HT1080 (cell line): ENCODE data around the gene MKNK1. TPM values are rescaled to one million over a fixed set of nuclear protein-coding genes. Genes with fewer than 3 reads are reported as not detected.

ENCODE experiments used
- DNase-seq: peaks from one replicate; pipeline ENCODE4 v3.0.0-alpha.2; 2015; ENCODE audit warnings: low read depth
- total RNA-seq: library from RNA; depleted of rRNA; stranded (reverse); fragments of >200 nt; shearing (Covaris generic); gene quantifications from 2 replicates; pipeline ENCODE4 v1.2.3, GENCODE V29; 2014

The MKNK1 gene
- total RNA-seq, 1 experiment from 2014 or later, result 16.9 TPM

DNA sequence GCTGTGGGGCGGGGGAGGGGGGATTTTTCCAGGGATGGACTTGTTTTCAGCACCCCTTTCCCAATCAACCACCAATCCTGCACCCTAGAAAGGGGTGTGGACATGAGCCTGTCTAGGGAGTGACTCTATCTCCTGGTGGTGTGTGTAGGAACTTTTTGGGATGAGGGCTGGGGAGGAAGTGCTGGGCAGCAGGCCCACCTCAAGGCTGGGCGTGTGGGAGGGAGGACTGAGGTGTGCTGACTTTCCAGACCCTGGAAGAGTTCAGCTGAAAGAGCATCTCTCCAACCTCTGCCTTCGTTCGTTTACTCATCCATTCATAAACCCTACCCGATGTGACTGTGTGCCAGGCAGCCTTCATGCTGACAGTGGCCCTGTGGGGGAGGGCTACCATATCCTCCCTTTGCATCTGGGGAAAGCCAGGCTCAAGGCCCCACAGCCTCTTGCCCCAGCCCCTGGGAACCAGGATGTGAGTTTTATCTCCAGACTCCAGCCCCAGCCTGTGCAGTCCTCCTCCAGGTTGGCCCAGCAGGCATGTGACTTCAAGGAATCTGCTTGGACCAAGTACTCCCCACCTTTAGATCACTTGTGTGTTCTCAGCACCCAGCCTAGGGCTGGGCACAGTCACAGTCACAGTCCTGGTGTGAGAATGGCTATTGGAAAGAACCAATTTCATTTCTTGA lies 59.4 kb downstream of the MKNK1 start:
- DNase-seq, result no peak

DNA sequence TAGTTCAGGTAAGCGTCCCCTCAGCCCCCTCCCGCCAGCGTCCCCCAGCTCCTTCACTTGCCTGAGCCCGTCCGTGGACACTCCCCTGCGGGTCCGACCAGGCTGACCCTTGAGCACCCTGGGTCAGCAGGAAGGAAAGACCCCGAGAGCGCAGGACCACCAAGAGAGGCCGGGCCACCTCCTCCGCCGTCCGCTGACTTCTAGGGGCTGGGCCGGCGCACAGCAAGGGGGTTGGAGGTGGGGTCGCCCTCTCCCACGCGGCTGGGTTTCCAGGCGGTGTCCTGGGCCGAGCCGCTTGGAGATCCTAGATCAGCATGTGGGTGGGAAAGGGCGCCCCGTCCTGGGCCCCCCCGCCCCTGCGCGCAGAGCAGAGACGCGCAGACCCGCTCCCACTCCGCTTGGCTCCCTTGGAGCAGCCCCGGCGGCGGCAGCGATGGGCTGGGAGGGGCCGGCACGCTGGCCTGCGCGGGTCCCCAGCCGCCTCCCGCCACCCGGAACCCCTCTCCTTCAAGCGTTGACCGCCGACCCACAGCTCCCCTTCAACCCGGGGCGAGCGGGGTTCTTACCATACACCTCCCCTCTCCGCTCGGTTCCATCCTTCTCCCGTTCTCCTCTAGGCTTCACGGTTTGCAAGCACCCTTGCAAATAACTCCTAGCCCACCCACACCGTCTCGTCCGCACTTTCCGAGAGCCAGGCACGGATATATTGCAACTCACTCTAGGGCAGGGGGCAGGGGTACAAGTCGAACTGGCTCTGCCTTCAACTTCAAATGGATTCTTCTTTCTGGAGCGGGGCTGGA lies 60.1 kb downstream of the MKNK1 start:
- no peak for DNase-seq

DNA sequence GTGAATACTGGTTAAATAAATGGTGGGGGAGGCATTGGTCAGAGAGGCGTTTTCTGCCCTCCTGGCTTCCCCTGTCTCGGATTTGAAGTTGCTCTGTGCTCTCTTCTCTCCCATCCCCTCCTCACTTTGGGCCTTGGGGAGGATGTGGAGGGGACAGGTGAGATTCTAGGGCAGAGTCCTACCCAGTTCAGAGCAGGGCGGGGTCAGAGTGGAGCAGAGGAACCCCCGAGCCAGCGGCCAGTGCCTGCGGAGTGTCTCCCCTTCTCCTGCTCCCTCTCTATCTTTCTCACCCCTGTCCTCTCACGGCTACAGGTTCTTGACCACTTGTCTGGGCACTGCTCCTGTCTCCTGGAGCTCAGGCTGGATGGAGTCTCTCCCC lies 60.7 kb downstream of the MKNK1 start:
- DNase-seq, result no peak

DNA sequence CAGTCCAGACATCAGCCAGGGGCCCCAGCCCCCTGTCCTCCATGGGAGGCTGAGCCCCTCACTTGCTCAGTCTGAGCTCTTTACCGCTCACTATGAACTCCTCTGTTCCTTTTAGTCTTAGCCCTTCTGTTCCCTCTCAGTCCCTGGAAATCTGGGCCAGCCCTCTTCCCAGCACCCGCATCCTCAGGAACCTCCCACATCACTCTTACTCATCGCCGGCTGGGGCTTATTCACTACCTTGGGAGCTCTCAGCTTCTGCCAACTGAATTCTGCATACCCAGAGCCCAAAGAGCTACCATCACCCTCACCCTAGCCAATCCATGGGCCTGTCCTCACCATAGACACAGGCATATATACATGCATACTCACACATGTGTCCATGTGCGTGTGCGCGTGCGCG lies 64.1 kb downstream of the MKNK1 start:
- DNase-seq, result peak; percentile 78

DNA sequence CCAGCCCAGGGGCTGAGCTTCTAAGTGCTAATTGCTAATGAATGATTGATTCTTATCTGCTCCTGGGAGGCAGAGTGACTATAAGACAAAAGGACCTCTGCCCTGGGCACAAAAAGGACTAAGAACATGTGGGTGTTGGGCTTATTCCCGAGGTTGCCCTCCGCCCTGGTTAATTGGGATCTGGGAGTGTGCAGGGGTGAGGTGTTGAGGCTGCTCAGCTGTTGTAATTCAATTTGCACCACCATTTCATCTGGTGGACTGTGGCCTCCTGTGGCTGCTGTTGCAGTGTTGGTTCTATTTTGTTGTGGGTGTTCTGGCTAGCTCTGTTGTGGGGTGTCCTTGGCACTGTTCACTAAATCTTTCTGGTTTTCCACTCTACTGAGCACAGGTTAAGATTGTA lies 65.9 kb downstream of the MKNK1 start:
- no peak for DNase-seq

DNA sequence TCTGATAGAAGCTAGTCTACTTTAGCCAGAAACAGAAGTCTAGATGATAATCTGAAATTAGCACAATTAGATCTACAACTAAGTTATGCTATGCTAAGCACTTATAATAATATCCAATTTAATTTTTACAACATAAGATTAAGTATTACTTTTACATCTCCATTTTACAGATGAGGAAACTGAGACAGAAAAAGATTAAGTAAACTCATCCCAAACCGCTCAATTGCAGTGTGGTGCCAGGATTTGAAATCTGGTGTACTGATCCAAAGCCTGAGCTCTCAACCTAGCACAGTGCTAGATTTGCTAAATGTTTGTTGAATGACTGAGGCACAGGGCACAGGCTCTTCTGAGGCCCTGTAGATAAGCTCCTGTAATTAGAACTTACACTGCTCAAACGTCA lies 66.4 kb downstream of the MKNK1 start:
- no peak for DNase-seq

DNA sequence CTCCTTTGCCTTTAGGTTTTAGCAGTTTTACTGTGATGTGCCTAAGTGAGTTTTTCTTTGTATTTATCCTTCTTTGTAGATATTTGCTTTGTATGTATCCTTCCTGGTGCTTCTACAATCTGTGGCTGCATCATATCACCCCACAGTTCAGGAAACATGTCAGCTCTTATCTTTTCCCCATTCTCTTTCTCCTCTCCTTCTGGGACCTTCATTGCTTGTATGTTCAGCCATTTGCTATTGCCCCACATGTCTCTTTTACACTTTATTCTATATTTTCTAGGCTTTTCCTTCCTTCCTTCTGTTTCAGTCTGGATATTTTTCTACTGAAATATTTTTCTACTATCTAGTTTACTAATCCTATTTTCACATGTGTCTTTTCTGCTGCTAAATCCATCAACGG lies 67.5 kb downstream of the MKNK1 start:
- no peak for DNase-seq

DNA sequence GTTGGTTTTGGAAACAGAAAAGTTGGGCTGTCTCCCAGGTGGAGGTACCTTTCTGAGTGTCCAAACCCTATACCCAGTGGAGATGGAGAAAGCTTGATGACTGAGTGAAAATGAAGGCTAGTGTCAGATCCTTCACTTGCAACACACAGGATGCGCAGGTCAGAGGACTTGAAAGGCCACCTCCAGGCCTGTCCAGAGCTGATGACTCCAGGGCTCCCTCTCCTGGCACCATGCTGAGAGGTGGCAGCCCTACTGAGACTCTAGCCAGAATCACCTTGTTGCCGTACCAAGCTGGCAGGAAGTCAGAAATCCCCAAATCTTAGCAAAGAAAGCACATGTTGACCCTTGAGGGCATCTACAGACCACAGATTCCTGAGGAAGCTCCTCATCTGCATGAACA lies 69.0 kb downstream of the MKNK1 start:
- no peak for DNase-seq

DNA sequence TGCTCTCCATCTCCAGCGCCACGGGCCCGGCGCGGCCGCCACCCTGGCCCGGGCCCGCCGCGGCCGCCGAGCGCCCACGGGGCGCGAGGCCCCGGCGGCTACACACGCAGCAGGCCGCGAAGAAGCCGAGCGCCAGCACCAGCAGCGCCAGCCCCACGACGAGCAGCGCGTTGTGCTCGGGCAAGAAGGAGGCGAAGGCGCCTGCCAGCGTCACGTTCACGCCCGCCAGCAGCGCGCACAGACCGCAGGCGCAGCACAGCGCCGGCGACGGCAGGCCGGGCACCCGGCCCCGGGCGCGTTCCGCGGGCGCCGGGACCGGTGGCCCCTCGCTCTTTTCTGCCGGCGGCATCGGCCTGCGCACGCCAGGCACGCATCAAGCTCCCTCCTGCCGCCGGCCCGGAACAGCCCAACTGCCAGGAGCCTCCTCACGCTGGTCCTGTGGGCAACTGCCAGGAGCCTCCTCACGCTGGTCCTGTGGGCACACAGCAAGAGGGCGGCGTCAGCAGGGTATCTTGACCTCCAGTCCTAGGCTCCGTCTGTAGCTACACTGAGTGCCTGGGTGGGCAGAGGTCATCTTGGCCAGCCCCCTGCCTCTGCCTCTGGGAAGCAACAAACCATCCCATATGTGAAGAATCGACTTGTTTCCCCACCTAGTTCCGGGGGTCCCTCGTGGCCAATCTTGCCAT lies 70.7 kb downstream of the MKNK1 start:
- no peak for DNase-seq

DNA sequence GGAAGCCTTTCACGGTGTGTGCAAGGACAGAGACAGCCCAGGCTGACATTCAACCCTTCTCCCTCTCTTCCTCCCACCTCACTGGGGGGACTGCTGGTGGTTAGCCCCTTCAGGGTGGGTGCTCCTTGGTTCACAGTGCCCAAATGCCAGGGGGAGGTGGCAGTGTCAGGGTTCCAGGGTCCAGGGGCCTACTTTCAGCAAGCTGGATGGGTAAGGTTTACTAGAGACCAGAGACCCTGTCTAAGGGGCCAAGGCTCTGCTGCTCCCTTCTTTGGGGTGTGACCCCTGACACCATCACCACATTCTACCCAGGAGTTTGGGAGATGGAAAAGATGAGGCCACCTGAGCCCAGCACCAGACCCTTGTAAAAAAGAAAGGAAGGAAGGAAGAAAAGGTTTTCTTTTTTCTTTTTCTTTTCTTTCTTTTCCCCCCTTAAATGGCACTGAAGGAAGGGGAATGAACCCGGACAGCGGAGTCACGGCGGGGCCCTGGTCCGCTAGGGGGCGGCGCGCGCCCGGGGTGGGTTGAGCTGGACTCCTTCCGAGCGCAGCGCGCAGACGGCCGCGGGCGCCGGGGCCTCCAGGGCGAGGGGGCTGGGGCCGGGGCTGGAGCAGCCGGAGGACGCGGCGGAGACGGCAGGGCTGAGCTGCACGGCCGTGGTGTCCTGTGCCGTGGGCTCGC lies 71.4 kb downstream of the MKNK1 start:
- DNase-seq, result no peak

DNA sequence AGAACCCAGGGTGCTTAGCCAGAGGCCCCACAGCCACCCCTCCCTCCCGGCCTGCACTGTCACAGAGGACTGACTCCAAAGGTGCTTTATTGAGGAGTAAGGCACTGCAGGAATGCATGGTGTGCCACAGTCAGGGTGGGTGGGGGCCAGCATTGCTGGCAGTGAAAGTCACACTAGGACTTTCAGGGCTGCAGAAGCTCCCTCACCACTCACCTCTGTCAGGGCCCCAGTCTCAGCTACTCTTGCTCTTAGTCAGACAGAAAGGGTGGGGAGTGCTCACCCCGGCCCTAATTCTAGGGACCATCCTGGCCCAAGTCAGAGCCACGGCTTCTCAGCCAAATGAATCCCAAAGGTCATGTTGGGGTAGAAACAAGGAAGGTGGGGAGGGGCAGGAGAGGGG lies 72.0 kb downstream of the MKNK1 start:
- DNase-seq, result no peak

DNA sequence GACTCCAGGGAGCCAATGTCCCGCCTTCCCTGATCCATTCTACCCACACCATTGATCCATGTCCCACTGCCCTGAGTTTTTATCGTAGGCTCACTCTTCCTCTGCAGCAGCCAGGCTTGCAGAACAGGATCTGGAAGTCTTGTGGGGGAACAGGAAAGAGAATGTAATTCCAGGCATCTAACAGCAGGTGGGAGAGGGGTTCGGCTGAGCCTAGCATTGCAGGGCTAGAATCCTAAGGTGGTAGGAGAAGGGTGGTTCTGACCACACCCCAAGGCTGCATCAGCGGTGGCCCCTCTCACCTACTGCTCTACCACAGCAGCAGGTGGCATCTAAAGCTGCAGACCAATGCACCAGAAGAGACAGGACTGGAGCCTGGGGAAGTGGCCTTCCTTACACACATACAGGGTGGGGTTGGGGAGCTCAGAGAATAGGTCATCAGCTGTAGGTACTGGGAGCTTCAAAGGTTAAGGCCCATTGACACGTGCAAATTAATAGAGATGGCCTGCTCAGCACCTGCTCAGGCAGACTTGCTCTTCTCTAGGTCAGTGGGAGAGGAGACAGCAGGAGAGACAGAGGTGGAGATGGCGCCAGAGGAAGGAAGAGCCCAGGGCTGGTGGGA lies 73.2 kb downstream of the MKNK1 start:
- DNase-seq, result no peak

DNA sequence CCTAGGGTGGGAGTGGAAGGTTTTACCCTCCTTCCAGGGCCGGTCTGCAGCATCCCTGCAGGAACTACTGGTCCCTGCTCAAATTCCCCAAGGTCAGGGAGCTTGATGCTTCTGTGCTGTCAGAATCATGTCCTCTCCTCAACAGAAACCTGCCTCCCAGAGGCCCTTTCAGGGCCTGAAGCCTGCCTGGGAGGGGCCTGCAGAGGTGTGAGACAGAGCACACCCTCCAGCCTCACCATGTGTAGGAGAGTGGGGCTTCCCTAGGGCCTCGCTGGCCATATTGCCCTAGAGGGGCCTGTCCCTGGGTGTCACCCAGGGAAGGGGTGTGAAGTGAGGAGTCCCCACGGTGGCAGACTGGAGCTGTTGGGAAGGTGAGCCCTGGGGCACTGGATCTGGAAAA lies 73.8 kb downstream of the MKNK1 start:
- no peak for DNase-seq

DNA sequence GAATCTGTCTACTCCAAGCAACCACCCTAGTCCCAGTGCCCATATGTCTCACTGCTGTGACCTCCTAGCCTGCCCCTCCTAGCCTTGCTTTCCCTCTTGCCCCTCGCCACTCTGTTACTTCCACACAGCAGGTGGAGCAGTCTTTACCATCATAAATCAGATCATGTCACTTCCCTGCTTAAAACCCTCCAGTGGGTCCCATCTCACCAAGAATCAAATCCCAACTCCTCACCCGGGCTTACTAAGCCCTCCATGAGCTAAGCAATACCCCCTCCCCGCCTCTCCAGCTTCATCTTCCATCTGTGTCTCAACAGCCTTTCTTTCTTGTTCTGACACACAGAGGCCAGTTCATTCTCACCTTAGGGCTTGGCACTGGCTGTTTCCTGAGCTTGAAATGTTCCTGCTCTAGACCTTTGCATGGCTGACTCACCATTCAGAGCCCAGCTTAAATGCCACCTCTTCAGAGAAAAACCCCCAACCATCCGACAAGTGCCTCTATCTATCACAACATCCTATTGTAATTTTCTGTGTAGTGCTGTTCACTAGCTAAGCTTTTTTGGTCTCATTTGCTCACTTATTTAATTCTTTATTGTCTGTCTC lies 74.9 kb downstream of the MKNK1 start:
- peak; percentile 35 for DNase-seq

DNA sequence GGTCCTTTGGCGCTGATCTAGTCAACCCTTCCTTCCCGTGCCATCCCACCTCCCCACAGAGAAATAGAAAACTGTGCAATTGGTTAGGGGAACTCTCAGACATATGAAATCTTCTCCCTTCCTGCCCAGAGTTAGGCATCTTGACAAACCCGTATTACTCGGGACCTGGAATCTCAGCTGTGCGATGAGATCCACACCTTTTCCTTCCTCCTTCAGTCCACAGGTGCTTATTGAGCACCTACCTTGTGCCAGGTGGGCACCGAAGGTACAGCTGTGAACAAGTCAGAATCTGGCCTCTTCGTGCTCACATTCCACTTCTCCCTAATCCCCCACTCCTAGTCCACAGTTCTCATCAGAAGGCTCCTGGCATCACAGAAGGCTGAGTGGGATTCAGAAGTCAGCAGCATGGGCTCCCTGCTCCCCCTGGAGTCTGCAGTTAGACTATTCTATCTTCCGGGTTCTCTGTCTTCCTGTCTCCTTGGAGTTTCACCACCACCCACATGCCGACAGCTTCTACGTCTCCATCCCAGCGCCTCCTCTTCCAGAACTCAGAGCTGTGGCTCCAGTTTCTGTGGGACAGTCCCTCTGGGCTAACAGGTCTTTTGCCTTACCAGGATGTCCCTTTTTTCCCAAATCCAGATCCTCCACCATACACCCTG lies 75.6 kb downstream of the MKNK1 start:
- DNase-seq, result peak; percentile 36

DNA sequence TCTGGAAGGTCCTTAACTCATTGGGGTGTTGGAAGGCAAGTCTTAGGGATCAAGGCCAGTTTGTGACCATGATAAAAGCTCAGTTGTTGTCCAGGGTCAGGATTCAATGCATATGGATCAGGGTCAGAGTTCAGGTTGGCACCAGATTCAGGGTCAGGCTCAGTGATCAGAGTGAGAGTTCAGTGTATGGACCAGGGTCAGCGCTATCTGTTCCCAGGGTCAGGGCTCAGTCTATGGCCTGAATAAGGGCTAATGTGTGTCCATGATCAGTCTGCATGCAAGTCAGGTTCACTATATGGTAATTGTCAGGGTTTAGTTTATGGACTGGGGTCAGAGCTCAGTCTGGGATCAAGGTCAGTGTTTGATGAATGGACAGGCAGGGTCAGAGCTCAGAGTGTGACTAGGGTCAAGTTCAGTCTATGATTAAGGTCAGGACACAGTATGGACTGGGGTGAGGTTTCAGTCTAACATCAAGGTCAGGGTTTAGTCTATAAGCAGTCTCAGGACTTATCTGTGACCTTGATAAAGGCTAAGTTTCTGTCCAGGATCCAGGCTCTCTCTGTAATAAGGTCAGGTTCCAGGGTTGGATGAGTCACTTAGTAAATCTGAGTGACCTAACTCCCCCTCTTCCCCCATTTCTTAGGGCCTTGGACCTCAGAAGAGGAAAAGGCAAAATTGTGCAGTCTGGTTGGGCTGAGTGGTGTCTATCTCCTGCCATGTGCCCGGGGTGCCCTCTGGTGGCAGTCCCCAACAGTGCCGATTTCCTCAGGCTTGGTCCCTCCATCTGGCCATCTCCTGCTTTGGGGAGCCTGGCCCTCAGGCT lies 76.4 kb downstream of the MKNK1 start:
- DNase-seq, result peak; percentile 71

DNA sequence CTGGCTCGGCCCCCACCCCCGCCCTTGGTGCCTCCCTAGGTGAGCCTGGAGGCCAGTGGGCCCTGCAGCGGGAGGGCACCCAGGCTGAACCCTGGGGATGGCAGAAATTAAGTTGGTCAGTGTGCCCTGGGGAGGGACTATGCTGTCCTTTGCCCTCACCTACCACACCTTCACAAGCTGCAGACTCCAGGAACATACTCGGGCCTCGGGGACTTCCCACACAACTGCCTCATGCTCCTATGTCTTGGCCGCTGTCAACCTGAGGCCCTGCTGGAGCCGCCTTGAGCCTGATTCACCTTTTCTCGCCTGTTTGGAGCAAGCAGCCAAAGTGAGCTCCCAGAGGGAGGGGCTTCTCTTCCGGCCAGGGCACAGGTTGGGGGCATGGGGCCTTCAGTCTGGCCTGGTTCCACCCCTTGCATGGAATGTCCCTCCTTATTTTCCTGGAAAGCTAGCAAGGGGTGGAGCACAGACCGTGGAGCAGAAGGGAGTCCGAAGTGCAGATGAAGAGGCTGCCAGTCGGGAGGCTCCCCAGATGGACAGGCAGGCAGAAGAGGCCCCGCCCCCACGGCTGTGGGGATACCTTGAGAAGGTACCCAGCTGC lies 77.3 kb downstream of the MKNK1 start:
- no peak for DNase-seq

DNA sequence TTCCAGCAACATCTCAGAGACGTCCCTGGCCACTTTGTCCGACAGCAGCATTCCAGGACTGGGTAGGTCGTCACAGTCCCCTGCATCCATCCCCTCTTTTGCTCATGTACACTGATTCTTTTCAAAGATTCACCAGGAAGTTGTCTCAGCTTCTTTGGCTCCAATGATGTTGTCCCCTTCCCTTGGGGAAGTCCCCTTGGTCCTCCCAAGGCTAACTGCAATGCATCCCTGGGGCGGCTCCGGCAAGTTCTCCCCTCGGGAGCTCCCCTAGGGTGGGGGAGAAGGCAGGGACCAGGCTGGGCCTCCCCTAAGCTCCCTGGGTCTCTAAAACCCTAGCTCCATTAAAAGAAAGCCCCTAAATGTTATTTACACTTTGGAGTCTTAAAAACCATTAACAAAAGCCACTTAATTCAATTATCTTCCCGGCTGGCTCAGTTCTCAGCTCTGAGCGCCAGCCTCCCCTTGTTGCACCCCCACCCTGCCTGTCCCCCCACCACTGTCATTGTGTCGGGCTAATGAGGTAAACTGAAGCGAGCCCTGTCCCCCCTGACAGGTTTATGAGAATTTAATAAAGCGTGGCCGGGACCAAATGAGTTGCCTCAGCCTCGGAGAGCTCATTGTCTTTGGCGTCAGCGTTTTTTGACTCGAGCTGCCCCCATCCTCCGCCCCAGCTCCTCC lies 77.9 kb downstream of the MKNK1 start:
- DNase-seq, result no peak
